Smooth muscle cell (in vitro differentiated cells): ENCODE measurements around the gene ZNF560. TPM values are rescaled to one million over a fixed set of nuclear protein-coding genes. Genes with fewer than 3 reads are reported as not detected.

Experiments
- DNase-seq: peaks from one replicate; lab custom pipeline; 2025; ENCODE audit not compliant: unreplicated experiment; lab: John Stamatoyannopoulos, UW
- H2AFZ ChIP-seq: fragments of 200-600 bp; sonication (generic); 2 replicates; pipeline ENCODE4 v1.6.0; 2016; ENCODE audit warnings: antibody characterized with exemption, low read depth, mild to moderate bottlenecking
- H3F3A ChIP-seq: fragments of 200-600 bp; sonication (generic); 2 replicates; pipeline ENCODE4 v1.6.0; 2017; ENCODE audit warnings: antibody characterized with exemption, low read depth
- H3K27ac ChIP-seq: fragments of 200-600 bp; sonication (generic); 2 replicates; pipeline ENCODE4 v1.5.1; 2016; ENCODE audit warnings: low read depth, mild to moderate bottlenecking
- H3K27me3 ChIP-seq: fragments of 200-600 bp; sonication (generic); 2 replicates; pipeline ENCODE4 v1.6.1; 2016; ENCODE audit warnings: low read depth, mild to moderate bottlenecking
- H3K36me3 ChIP-seq: fragments of 200-600 bp; sonication (generic); 2 replicates; pipeline ENCODE4 v1.5.1; 2016; ENCODE audit warnings: low read depth
- H3K4me1 ChIP-seq: fragments of 200-600 bp; sonication (generic); 2 replicates; pipeline ENCODE4 v1.5.1; 2016; ENCODE audit warnings: low read depth
- H3K4me2 ChIP-seq: fragments of 200-600 bp; sonication (generic); 2 replicates; pipeline ENCODE4 v1.6.0; 2016; ENCODE audit warnings: mild to moderate bottlenecking
- H3K4me3 ChIP-seq: fragments of 200-600 bp; sonication (generic); 2 replicates; pipeline ENCODE4 v1.5.1; 2016; ENCODE audit warnings: mild to moderate bottlenecking
- H3K79me2 ChIP-seq: fragments of 200-600 bp; sonication (generic); 2 replicates; pipeline ENCODE4 v1.6.0; 2016; ENCODE audit warnings: low read depth, mild to moderate bottlenecking
- H3K9ac ChIP-seq: fragments of 200-600 bp; sonication (generic); 2 replicates; pipeline ENCODE4 v1.6.0; 2016; ENCODE audit warnings: low read depth
- H3K9me3 ChIP-seq: fragments of 200-600 bp; sonication (generic); replicated peaks from 2 replicates; pipeline ENCODE4 v1.5.1; 2016; ENCODE audit warnings: low read depth
- H4K20me1 ChIP-seq: fragments of 200-600 bp; sonication (generic); 2 replicates; pipeline ENCODE4 v1.6.0; 2016; ENCODE audit warnings: low read depth
- WGBS: methylation state at CpG from one replicate; pipeline ENCODE4 v1.1.7; 2016; ENCODE audit warnings: low lambda C conversion rate; 5-methylcytosine and 5-hydroxymethylcytosine counted together
- polyA plus RNA-seq: library from polyadenylated mRNA; unstranded; fragments of >200 nt; fragmentation: Nextera tagmentation; extraction: Ambion mirVana; gene quantifications from 2 replicates; pipeline ENCODE4 v1.2.1, GENCODE V29; 2016
- total RNA-seq: library from RNA; depleted of rRNA; stranded (reverse); fragments of >200 nt; gene quantifications from 2 replicates; pipeline ENCODE4 v1.2.3, GENCODE V29; 2014
- TF ChIP-seq, protein P1 (sequence below): fragments of 200-600 bp; sonication (generic); IDR thresholded peaks from 2 replicates; pipeline ENCODE4 v1.5.1; 2017; ENCODE audit warnings: borderline replicate concordance, mild to moderate bottlenecking, antibody characterized with exemption; ENCODE audit not compliant: insufficient read depth, poor library complexity, severe bottlenecking

Gene ZNF560
- total and polyA plus RNA-seq, 2 experiments from 2014 or later, result not detected

DNA sequence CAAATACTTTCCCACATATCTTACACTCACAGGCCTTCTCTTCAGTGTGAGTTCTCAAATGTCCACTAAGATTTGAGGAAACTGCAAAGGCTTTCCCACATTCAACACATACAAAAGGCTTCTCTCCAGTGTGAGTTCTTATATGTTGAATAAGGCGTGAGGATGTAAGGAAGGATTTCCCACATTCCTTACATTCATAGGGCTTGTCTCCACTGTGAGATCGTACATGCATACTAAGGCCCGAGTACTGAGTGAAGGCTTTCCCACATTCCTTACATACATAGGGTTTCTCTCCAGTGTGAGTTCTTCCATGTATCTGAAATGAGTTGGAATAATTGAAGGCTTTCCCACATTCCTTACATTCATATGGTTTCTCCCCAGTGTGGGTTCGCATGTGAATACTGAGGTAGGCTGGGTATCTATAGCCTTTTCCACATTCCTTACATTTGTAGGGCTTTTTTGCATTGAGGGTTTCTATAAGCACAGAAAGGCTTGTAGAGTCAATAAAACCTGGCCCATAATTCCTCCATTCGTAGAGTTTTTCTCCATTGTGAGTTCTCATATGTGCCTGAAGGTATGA is 30.4 kb upstream of the ZNF560 start:
- H4K20me1 ChIP-seq, result no peaks in the 10 kb centered on the region
- no peaks in the 10 kb centered on the region for H3K4me1 ChIP-seq
- WGBS, result over 99% methylated on average over 5 of the region's 5 CpGs
- TF ChIP-seq, protein P1, sequence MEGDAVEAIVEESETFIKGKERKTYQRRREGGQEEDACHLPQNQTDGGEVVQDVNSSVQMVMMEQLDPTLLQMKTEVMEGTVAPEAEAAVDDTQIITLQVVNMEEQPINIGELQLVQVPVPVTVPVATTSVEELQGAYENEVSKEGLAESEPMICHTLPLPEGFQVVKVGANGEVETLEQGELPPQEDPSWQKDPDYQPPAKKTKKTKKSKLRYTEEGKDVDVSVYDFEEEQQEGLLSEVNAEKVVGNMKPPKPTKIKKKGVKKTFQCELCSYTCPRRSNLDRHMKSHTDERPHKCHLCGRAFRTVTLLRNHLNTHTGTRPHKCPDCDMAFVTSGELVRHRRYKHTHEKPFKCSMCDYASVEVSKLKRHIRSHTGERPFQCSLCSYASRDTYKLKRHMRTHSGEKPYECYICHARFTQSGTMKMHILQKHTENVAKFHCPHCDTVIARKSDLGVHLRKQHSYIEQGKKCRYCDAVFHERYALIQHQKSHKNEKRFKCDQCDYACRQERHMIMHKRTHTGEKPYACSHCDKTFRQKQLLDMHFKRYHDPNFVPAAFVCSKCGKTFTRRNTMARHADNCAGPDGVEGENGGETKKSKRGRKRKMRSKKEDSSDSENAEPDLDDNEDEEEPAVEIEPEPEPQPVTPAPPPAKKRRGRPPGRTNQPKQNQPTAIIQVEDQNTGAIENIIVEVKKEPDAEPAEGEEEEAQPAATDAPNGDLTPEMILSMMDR, result no peak
- no peak overlapping the region for H2AFZ ChIP-seq
- no peaks in the 10 kb centered on the region for H3K79me2 ChIP-seq
- no peak overlapping the region for H3K9ac ChIP-seq
- H3K9me3 ChIP-seq, result peaks cover 90% of the 10 kb centered on the region
- no peak for DNase-seq
- peak overlapping the region; percentile 25 for H3K4me3 ChIP-seq
- no peak overlapping the region for H3K4me2 ChIP-seq
- H3K27ac ChIP-seq, result no peak overlapping the region
- H3K27me3 ChIP-seq, result no peaks in the 10 kb centered on the region
- H3K36me3 ChIP-seq, result peaks cover 89% of the 10 kb centered on the region
- peaks cover 8% of the 10 kb centered on the region for H3F3A ChIP-seq

DNA sequence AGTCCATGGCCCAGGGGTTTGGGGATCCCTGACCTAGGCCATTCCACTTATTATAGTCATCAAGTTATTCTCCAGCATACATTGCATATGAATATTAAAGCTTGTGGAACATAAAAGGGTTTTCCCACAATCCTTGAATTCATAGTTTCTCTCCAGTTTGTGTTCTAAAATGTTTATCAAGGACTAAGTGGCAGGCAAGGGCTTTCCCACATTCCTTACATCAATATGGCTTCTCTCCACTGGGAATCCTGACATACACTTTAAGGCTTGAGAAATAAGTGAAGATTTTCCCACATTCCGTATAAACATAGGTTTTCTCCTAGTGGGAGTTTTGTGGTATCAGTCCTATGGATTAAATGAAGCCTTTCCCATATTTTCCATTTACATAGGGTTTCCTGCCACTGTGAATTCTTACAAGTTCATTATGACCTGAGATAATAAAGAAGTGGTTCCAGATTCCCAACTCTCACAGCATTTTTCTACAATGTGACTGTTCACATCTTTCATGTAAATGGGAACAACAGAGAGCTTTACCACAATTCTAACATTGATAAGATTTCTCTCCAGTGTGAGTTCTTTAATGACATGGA is 25.6 kb upstream of the ZNF560 start:
- Histone ChIP-seq H4K20me1 (no peaks in the 10 kb centered on the region), H3K27ac (no peak overlapping the region), H3F3A (peaks cover 3% of the 10 kb centered on the region), H3K4me2 (no peak overlapping the region), H3K79me2 (no peaks in the 10 kb centered on the region), H3K36me3 (peaks cover 47% of the 10 kb centered on the region), H2AFZ (no peak overlapping the region), H3K9ac (no peak overlapping the region), H3K9me3 (peaks cover 67% of the 10 kb centered on the region), H3K27me3 (no peaks in the 10 kb centered on the region), H3K4me1 (no peaks in the 10 kb centered on the region), H3K4me3 (peak overlapping the region; percentile 1)
- WGBS, result 97% methylated on average over 1 of the region's 1 CpG
- no peak for DNase-seq
- TF ChIP-seq, protein P1, result no peak

DNA sequence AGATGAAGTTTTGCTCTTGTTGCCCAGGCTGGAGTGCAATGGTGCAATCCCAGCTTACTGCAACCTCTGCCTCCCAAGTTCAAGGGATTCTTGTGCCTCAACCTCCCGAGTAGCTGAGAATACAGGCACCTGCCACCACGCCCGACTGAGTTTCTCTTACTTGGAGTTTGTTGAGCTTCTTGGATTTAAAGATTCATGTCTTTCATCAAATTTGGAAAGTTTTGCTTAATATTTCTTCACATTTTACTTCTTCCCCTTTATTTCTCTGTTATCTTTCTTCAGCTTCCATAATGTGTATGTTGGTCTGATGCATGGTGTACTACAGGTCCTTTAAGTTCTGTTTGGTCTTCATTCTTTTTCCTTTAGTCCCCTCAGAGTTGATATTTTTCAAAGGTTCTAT is 8.9 kb upstream of the ZNF560 start:
- H3K36me3 ChIP-seq, result no peaks in the 10 kb centered on the region
- no peak overlapping the region for H3K27ac ChIP-seq
- no peaks in the 10 kb centered on the region for H3K79me2 ChIP-seq
- no peaks in the 10 kb centered on the region for H3F3A ChIP-seq
- H3K9ac ChIP-seq, result no peak overlapping the region
- no peak overlapping the region for H3K4me2 ChIP-seq
- no peaks in the 10 kb centered on the region for H4K20me1 ChIP-seq
- no peak overlapping the region for H2AFZ ChIP-seq
- no peaks in the 10 kb centered on the region for H3K4me1 ChIP-seq
- peaks cover 37% of the 10 kb centered on the region for H3K9me3 ChIP-seq
- H3K27me3 ChIP-seq, result no peaks in the 10 kb centered on the region
- TF ChIP-seq, protein P1, result no peak
- WGBS, result 74% methylated on average over 3 of the region's 3 CpGs
- no peak for DNase-seq
- H3K4me3 ChIP-seq, result no peak overlapping the region

DNA sequence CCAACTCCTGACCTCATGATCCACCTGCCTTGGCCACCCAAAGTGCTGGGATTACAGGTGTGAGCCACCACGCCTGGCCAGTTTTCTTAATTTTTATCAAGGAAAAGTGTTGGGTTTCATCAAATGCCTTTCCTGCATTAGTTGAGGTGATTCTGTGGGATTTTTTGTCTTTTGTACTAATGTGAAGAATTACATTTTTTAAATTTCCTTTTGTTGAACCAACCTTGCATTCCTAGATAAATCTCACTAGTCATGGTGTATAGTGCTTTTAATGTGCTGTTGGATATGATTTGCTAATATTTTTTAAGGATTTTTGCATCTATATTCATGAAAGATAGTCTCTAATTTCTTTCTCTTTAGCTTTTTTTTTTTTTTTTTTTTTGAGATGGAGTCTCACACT is 2.4 kb upstream of the ZNF560 start:
- Histone ChIP-seq H3K9me3 (peaks cover 16% of the 10 kb centered on the region), H3K79me2 (no peaks in the 10 kb centered on the region), H3K4me3 (no peak overlapping the region), H3K27ac (no peak overlapping the region), H4K20me1 (no peaks in the 10 kb centered on the region), H3K27me3 (no peaks in the 10 kb centered on the region), H3K4me2 (no peak overlapping the region), H3K4me1 (no peaks in the 10 kb centered on the region), H3K36me3 (no peaks in the 10 kb centered on the region), H2AFZ (no peak overlapping the region), H3F3A (no peaks in the 10 kb centered on the region), H3K9ac (no peak overlapping the region)
- TF ChIP-seq, protein P1, result no peak
- 85% methylated on average over 1 of the region's 1 CpG for WGBS
- no peak for DNase-seq
